ENCODE measurements around the gene FLT3LG. TPM values are rescaled to one million over a fixed set of nuclear protein-coding genes. Genes with fewer than 3 reads are reported as not detected.

FLT3LG gene
- total and polyA plus RNA-seq, 9 of the 15 experiments (the other 6 are each of a cell fraction or from before 2014, with no cell fraction given) = 0.31 to 6.4 (median 1.1) TPM

- TF ChIP-seq L3MBTL2 (IDR thresholded peaks at IDR 0.05) (peak; percentile 41; the same call in 1 of the 2 replicates), ZNF592 (IDR thresholded peaks at IDR 0.05) (no peak), RAD21 (CRISPR knock-in tag; conservative IDR thresholded peaks at IDR 0.05 in 1 of 2, IDR thresholded peaks at IDR 0.05 in 1 of 2) (no peak), CXXC5 (CRISPR knock-in tag; IDR thresholded peaks at IDR 0.05) (peak; percentile 60), ZNF316 (IDR thresholded peaks at IDR 0.05) (peak; percentile 25; the same call in 1 of the 2 replicates), SRF (CRISPR knock-in tag; IDR thresholded peaks at IDR 0.05) (peak in 1 of 2 experiments; percentile 45; a peak in 1 of 4 replicates), TRIM28 (IDR thresholded peaks at IDR 0.05) (no peak), TAF1 (IDR thresholded peaks at IDR 0.05; ENCODE audit: control insufficient read depth, extremely low read depth, insufficient read depth, low read length, severe bottlenecking) (peak; percentile 68), TRIM25 (IDR thresholded peaks at IDR 0.05; ENCODE audit: borderline replicate concordance) (0 out of 2 replicates have a peak, but pooled peaks have one; percentile 39), KDM5B (IDR thresholded peaks at IDR 0.05; ENCODE audit: insufficient replicate concordance, low read depth, low read length) (peak; percentile 64), PML (IDR thresholded peaks at IDR 0.05; ENCODE audit: low read length) (0 out of 2 replicates have a peak, but pooled peaks have one; percentile 62), ZC3H8 (IDR thresholded peaks at IDR 0.05) (no peak)
- TF ChIP-seq, protein P1, sequence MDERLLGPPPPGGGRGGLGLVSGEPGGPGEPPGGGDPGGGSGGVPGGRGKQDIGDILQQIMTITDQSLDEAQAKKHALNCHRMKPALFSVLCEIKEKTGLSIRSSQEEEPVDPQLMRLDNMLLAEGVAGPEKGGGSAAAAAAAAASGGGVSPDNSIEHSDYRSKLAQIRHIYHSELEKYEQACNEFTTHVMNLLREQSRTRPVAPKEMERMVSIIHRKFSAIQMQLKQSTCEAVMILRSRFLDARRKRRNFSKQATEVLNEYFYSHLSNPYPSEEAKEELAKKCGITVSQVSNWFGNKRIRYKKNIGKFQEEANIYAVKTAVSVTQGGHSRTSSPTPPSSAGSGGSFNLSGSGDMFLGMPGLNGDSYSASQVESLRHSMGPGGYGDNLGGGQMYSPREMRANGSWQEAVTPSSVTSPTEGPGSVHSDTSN (CRISPR knock-in tag; IDR thresholded peaks at IDR 0.05; ENCODE audit: low read depth) = peak; percentile 61
- TF ChIP-seq, protein P1 (tag; conservative IDR thresholded peaks at IDR 0.05; ENCODE audit: low read depth) = peak; percentile 97
- TF ChIP-seq, protein P2, sequence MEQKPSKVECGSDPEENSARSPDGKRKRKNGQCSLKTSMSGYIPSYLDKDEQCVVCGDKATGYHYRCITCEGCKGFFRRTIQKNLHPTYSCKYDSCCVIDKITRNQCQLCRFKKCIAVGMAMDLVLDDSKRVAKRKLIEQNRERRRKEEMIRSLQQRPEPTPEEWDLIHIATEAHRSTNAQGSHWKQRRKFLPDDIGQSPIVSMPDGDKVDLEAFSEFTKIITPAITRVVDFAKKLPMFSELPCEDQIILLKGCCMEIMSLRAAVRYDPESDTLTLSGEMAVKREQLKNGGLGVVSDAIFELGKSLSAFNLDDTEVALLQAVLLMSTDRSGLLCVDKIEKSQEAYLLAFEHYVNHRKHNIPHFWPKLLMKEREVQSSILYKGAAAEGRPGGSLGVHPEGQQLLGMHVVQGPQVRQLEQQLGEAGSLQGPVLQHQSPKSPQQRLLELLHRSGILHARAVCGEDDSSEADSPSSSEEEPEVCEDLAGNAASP (IDR thresholded peaks at IDR 0.05) = no peak
Observed at GRCh38 chr19:49451430-49452181, 22.4 kb upstream of the FLT3LG start, which contains the start of gene PIH1D1 (continued).
